Neural progenitor cell (in vitro differentiated cells): ENCODE results near the gene RAI1.

Source experiments
- EZH2 ChIP-seq: fragments of 200-600 bp; sonication (generic); IDR thresholded peaks from 2 replicates; pipeline ENCODE4 v1.6.1; 2017; ENCODE audit warnings: antibody characterized with exemption, mild to moderate bottlenecking, moderate library complexity
- TF ChIP-seq, protein P1 (sequence below): fragments of 200-600 bp; sonication (generic); IDR thresholded peaks from 2 replicates; pipeline ENCODE4 v1.5.1; 2017; ENCODE audit warnings: antibody characterized with exemption, mild to moderate bottlenecking

DNA sequence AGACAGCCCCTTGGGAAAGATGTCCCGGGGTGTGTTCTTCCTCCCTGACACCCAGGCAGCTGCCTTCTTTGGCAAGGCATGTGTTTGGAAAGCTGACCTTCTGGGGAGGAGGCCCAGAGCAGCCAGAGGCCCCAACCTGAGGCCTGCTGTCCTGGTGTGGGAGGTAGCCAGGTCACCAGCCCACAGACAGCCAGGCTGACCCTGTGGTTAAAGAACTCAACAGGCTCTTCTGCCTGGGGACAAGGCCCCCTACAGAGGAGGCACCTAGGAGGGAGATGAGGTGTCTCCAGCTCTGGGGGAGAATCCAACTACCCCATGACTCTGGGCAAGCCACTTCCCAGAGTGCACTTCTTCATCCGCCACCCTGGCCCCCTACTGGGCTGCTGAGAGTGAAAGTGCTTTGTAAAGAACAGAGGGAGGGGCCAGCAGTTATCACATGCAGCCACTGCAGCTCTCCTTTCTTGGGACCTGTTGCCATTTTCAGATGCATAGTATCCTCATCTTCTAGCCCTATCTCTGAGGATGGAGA lies 168.7 kb downstream of the RAI1 start:
- TF ChIP-seq, protein P1, sequence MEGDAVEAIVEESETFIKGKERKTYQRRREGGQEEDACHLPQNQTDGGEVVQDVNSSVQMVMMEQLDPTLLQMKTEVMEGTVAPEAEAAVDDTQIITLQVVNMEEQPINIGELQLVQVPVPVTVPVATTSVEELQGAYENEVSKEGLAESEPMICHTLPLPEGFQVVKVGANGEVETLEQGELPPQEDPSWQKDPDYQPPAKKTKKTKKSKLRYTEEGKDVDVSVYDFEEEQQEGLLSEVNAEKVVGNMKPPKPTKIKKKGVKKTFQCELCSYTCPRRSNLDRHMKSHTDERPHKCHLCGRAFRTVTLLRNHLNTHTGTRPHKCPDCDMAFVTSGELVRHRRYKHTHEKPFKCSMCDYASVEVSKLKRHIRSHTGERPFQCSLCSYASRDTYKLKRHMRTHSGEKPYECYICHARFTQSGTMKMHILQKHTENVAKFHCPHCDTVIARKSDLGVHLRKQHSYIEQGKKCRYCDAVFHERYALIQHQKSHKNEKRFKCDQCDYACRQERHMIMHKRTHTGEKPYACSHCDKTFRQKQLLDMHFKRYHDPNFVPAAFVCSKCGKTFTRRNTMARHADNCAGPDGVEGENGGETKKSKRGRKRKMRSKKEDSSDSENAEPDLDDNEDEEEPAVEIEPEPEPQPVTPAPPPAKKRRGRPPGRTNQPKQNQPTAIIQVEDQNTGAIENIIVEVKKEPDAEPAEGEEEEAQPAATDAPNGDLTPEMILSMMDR: no peak
- no peak for TF ChIP-seq EZH2
